IMR-90 (cell line): ENCODE measurements around the gene PGBD5. TPM values are rescaled to one million over a fixed set of nuclear protein-coding genes. Genes with fewer than 3 reads are reported as not detected.

Source experiments
- ATAC-seq: fragments of 200-7000 bp; cut with Tn5 transposase; 2 replicates; pipeline ENCODE4 v1.9.1; 2020; ENCODE audit warnings: low read depth, mild to moderate bottlenecking, moderate library complexity
- BruUV-seq: library from RNA; stranded (reverse); fragments of 400-500 nt; replicated peaks from 2 replicates; lab custom pipeline; 2021; lab: Mats Ljungman, UMichigan
- CTCF ChIA-PET: fragments of 300-600 bp; formaldehyde crosslinking; extraction: SDS; loops from one replicate; lab custom pipeline; 2021; ENCODE audit warnings: antibody characterized with exemption; lab: Yijun Ruan, JAX
- POLR2A ChIA-PET: fragments of 300-600 bp; sonication (Branson Sonifier 250); formaldehyde crosslinking; loops from one replicate; lab custom pipeline; 2022; ENCODE audit warnings: antibody characterized with exemption; ENCODE audit not compliant: unreplicated experiment; lab: Charles Lee
- DNase-seq: peaks from one replicate; pipeline ENCODE4 v3.0.0; 2013
- H2AFZ ChIP-seq: replicated peaks from 2 replicates; pipeline ENCODE3; 2013; ENCODE audit warnings: low read length, mild to moderate bottlenecking; ENCODE audit not compliant: poor library complexity
- H2AK5ac ChIP-seq: 2 replicates; pipeline ENCODE4 v1.6.1; 2013; ENCODE audit warnings: low read depth, low read length, inconsistent platforms
- H2AK9ac ChIP-seq: replicated peaks from 2 replicates; pipeline ENCODE3; 2013; ENCODE audit warnings: mild to moderate bottlenecking, low read depth, low read length, moderate library complexity; ENCODE audit not compliant: poor library complexity
- H2BK120ac ChIP-seq: 2 replicates; pipeline ENCODE4 v1.6.1; 2013; ENCODE audit warnings: low read depth, low read length, inconsistent platforms
- H2BK15ac ChIP-seq: 3 replicates; pipeline ENCODE4 v1.6.1; 2013; ENCODE audit warnings: low read depth, low read length, inconsistent platforms
- H2BK20ac ChIP-seq: 2 replicates; pipeline ENCODE4 v1.6.1; 2013; ENCODE audit warnings: low read depth, mild to moderate bottlenecking, inconsistent platforms, low read length, moderate library complexity
- H2BK5ac ChIP-seq: 2 replicates; pipeline ENCODE4 v1.6.1; 2013; ENCODE audit warnings: mild to moderate bottlenecking, low read depth, low read length, inconsistent platforms; ENCODE audit not compliant: poor library complexity, severe bottlenecking
- H3K14ac ChIP-seq: replicated peaks from 2 replicates; pipeline ENCODE4 v1.6.1; 2013; ENCODE audit warnings: low read depth, low read length, inconsistent platforms
- H3K18ac ChIP-seq: 2 replicates; pipeline ENCODE4 v1.6.1; 2013; ENCODE audit warnings: low read depth, low read length, control low read depth
- H3K23ac ChIP-seq: 2 replicates; pipeline ENCODE4 v1.6.1; 2013; ENCODE audit warnings: low read depth, low read length, inconsistent platforms
- H3K27ac ChIP-seq: 2 replicates; pipeline ENCODE4 v1.5.1; 2013; ENCODE audit warnings: mild to moderate bottlenecking, control low read depth, low read length; ENCODE audit not compliant: insufficient read depth
- H3K27me3 ChIP-seq: 2 replicates; pipeline ENCODE4 v1.6.1; 2013; ENCODE audit warnings: low read length; ENCODE audit not compliant: control insufficient read depth, insufficient read depth
- H3K36me3 ChIP-seq: 2 replicates; pipeline ENCODE4 v1.6.1; 2013; ENCODE audit warnings: low read length, mixed read lengths; ENCODE audit not compliant: control insufficient read depth, insufficient read depth
- H3K4ac ChIP-seq: 2 replicates; pipeline ENCODE4 v1.6.1; 2013; ENCODE audit warnings: low read depth, low read length, inconsistent platforms
- H3K4me1 ChIP-seq: 2 replicates; pipeline ENCODE4 v1.6.1; 2013; ENCODE audit warnings: low read length, mixed read lengths; ENCODE audit not compliant: control insufficient read depth, insufficient read depth
- H3K4me2 ChIP-seq: 2 replicates; pipeline ENCODE4 v1.6.1; 2013; ENCODE audit warnings: low read depth, mild to moderate bottlenecking, control low read depth, low read length, moderate library complexity
- H3K4me3 ChIP-seq: 2 replicates; pipeline ENCODE4 v1.5.1; 2013; ENCODE audit warnings: low read depth, mild to moderate bottlenecking, control low read depth, low read length, moderate library complexity; ENCODE audit not compliant: insufficient read depth
- H3K56ac ChIP-seq: 2 replicates; pipeline ENCODE4 v1.6.1; 2013; ENCODE audit warnings: low read length, inconsistent platforms; ENCODE audit not compliant: insufficient read depth; ENCODE audit errors: extremely low read depth
- H3K79me1 ChIP-seq, 2 experiments: 2 replicates each; pipeline ENCODE4 v1.6.1; 2013; ENCODE audit warnings: low read length in 2 of 2, inconsistent platforms in 1 of 2, low read depth in 1 of 2
- H3K9ac ChIP-seq: 2 replicates; pipeline ENCODE4 v1.6.1; 2013; ENCODE audit warnings: low read depth, low read length, control low read depth
- H3K9me1 ChIP-seq: 2 replicates; pipeline ENCODE4 v1.6.1; 2013; ENCODE audit warnings: low read length, inconsistent platforms; ENCODE audit not compliant: insufficient read depth
- H3K9me3 ChIP-seq: 2 replicates; pipeline ENCODE4 v1.6.1; 2013; ENCODE audit warnings: low read length; ENCODE audit not compliant: control insufficient read depth, insufficient read depth
- H4K20me1 ChIP-seq: 2 replicates; pipeline ENCODE4 v1.6.1; 2013; ENCODE audit warnings: low read length, inconsistent platforms; ENCODE audit not compliant: insufficient read depth
- H4K5ac ChIP-seq: 2 replicates; pipeline ENCODE4 v1.6.1; 2013; ENCODE audit warnings: mild to moderate bottlenecking, low read depth, low read length, control low read depth
- H4K8ac ChIP-seq, 2 experiments: 2 replicates each; pipeline ENCODE4 v1.6.1; 2013; ENCODE audit warnings: low read depth in 2 of 2, low read length in 2 of 2, control low read depth in 1 of 2, inconsistent platforms in 1 of 2
- H4K91ac ChIP-seq: 2 replicates; pipeline ENCODE4 v1.6.1; 2013; ENCODE audit warnings: low read depth, low read length, inconsistent platforms; ENCODE audit not compliant: insufficient read depth
- CTCF ChIP-seq: conservative IDR thresholded peaks from 2 replicates; pipeline ENCODE4 v1.5.1; 2012; ENCODE audit warnings: mild to moderate bottlenecking, low read depth, low read length, improper control_type of control experiment
- MAFK ChIP-seq: IDR thresholded peaks from 2 replicates; pipeline ENCODE4 v1.6.1; 2012; ENCODE audit warnings: low read depth, low read length, improper control_type of control experiment
- POLR2A ChIP-seq: IDR thresholded peaks from 2 replicates; pipeline ENCODE4 v1.6.1; 2012; ENCODE audit warnings: mild to moderate bottlenecking, low read depth, low read length
- RCOR1 ChIP-seq: IDR thresholded peaks from 2 replicates; pipeline ENCODE4 v1.6.1; 2012; ENCODE audit warnings: mild to moderate bottlenecking, low read length, improper control_type of control experiment; ENCODE audit not compliant: insufficient replicate concordance
- RFX5 ChIP-seq: IDR thresholded peaks from 2 replicates; pipeline ENCODE4 v1.8.0; 2012; ENCODE audit warnings: low read depth, mild to moderate bottlenecking, low read length, moderate library complexity
- SMC3 ChIP-seq: fragments of 150-350 bp; IDR thresholded peaks from 2 replicates; pipeline ENCODE4 v1.6.1; 2016; ENCODE audit warnings: low read depth, mild to moderate bottlenecking, antibody characterized with exemption, low read length, moderate library complexity
- WGBS, 2 experiments: methylation state at CpG; one replicate each; pipeline versions ENCODE4 v1.1.5 to v1.1.7; 2013; ENCODE audit warnings: missing lambda C conversion rate in 2 of 2; ENCODE audit not compliant: insufficient read length in 1 of 2; ENCODE audit errors: extremely low coverage in 2 of 2; 5-methylcytosine and 5-hydroxymethylcytosine counted together
- dilution Hi-C: fragments of 300-500 bp; cut with HindIII; formaldehyde crosslinking; loops from one replicate; pipeline ENCODE4 v1.14.3; 2018; ENCODE audit warnings: low sequenced_read_pairs; ENCODE audit not compliant: unreplicated experiment
- in situ Hi-C: fragments of 300-500 bp; cut with MboI; formaldehyde crosslinking; loops from 3 replicates; pipeline ENCODE4 v1.14.3; 2019; ENCODE audit warnings: low sequenced_read_pairs, inconsistent platforms, mixed read lengths
- intact Hi-C: fragments of 100-400 bp; cut with micrococcal nuclease; formaldehyde crosslinking; loops from 2 replicates; pipeline ENCODE4 v1.10.0; 2022
- polyA plus RNA-seq, 3 experiments: library from polyadenylated mRNA; depleted of rRNA; stranded (reverse); fragments of >200 nt; gene quantifications; 2 replicates each; pipeline ENCODE4 v1.2.3, GENCODE V29; 2012; ENCODE audit warnings: low replicate concordance in 1 of 3
- total RNA-seq: library from RNA; depleted of rRNA; stranded (reverse); fragments of >200 nt; gene quantifications from 2 replicates; pipeline ENCODE4 v1.2.3, GENCODE V29; 2012
- TF ChIP-seq, protein P1 (sequence below): fragments of 150-350 bp; IDR thresholded peaks from 2 replicates; pipeline ENCODE4 v1.6.1; 2016; ENCODE audit warnings: low read depth, mild to moderate bottlenecking, low read length, moderate library complexity, borderline replicate concordance

The PGBD5 gene
- total and polyA plus RNA-seq, 2 of the 4 experiments (the other 2 are of a cell fraction): 0.18 to 0.36 TPM

DNA sequence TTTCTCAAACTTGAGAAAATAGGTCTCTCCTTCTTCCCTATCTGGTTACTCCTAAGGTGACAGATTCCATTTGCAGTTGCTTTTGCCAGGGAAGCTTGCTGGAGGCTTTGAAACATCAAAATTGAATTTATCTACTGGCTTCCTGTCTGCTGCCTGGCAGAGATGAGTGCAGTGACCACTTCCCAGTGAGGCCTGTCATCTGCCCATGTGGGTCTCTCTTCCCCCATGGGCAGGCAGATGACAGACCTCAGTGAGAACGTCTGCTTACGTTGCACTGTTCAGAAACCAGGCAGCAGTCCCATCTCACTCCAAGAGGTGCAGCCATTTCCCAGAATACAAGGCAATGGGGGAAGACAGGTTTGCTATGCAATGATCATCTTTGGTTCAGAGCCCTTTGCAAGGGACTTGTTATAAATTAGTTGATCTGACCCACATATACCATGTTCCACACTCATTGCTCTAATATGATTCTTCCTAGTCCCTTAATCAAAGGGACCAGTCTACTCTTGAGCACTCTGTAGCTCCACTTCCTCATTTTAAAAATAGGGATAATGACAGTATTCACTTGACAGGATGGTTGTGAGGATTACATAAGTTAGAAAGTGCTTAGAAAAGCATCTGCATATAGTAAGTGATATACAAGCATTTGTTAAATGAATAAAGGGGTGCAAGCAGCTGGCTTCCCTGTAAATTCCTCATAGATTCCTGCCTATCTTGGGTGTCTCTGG, 10.6 kb downstream of the PGBD5 start:
- Histone ChIP-seq H4K20me1 (no peaks in the 10 kb centered on the region), H3K79me1 (no peaks in the 10 kb centered on the region), H3K4me1 (no peaks in the 10 kb centered on the region), H2BK120ac (no peak overlapping the region), H2BK20ac (no peak overlapping the region), H4K5ac (no peak overlapping the region), H2AFZ (peak overlapping the region; percentile 18), H3K9me3 (no peaks in the 10 kb centered on the region), H3K9me1 (no peaks in the 10 kb centered on the region), H3K18ac (no peak overlapping the region), H3K56ac (no peak overlapping the region), H2BK15ac (no peak overlapping the region), H3K4me2 (no peak overlapping the region), H3K14ac (no peak overlapping the region), H3K4ac (no peak overlapping the region), H4K8ac (no peak overlapping the region), H2BK5ac (no peak overlapping the region), H3K9ac (no peak overlapping the region), H3K4me3 (no peak overlapping the region), H2AK5ac (no peak overlapping the region), H3K23ac (no peak overlapping the region), H3K27ac (no peak overlapping the region), H4K91ac (no peak overlapping the region), H3K27me3 (no peaks in the 10 kb centered on the region), H3K36me3 (no peaks in the 10 kb centered on the region), H2AK9ac (no peak overlapping the region)
- no peak for TF ChIP-seq CTCF
- TF ChIP-seq RFX5: no peak
- TF ChIP-seq, protein P1, sequence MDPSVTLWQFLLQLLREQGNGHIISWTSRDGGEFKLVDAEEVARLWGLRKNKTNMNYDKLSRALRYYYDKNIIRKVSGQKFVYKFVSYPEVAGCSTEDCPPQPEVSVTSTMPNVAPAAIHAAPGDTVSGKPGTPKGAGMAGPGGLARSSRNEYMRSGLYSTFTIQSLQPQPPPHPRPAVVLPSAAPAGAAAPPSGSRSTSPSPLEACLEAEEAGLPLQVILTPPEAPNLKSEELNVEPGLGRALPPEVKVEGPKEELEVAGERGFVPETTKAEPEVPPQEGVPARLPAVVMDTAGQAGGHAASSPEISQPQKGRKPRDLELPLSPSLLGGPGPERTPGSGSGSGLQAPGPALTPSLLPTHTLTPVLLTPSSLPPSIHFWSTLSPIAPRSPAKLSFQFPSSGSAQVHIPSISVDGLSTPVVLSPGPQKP: no peak
- no peak for TF ChIP-seq SMC3
- TF ChIP-seq MAFK: no peak
- TF ChIP-seq RCOR1: no peak
- no peak for TF ChIP-seq POLR2A
- no CpG with 5 or more reads among the region's 2 CpGs for WGBS, 2 experiments
- no peak for ATAC-seq
- ChIA-PET POLR2A (no interaction called here), CTCF (no interaction called here)
- intact Hi-C loops (no loop called here), dilution Hi-C loops (no loop called here), in situ Hi-C loops (no loop called here)
- DNase-seq: no peak
- no TSS peak for BruUV-seq
